ENCODE measurements around the gene ZAP70.

DNA sequence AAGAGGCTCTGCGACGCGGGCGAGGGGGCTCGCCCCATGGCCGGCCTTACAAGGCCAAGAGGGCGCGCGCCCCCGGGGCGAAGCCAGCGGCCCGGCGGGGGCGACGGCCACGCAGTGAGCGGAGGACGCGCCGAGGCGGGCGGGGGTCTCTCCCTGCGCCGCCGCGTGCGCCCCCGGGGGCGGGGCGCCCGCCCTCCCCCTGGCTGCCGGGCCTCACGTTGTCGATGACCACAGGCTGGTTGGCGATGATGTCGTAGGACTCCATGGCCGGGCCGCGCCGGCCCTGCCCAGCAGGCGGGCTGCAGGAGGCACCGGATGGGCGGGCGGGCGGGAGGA, 49.8 kb upstream of the ZAP70 start:
- TF ChIP-seq, protein P1, sequence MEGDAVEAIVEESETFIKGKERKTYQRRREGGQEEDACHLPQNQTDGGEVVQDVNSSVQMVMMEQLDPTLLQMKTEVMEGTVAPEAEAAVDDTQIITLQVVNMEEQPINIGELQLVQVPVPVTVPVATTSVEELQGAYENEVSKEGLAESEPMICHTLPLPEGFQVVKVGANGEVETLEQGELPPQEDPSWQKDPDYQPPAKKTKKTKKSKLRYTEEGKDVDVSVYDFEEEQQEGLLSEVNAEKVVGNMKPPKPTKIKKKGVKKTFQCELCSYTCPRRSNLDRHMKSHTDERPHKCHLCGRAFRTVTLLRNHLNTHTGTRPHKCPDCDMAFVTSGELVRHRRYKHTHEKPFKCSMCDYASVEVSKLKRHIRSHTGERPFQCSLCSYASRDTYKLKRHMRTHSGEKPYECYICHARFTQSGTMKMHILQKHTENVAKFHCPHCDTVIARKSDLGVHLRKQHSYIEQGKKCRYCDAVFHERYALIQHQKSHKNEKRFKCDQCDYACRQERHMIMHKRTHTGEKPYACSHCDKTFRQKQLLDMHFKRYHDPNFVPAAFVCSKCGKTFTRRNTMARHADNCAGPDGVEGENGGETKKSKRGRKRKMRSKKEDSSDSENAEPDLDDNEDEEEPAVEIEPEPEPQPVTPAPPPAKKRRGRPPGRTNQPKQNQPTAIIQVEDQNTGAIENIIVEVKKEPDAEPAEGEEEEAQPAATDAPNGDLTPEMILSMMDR (conservative IDR thresholded peaks at IDR 0.05; ENCODE audit: low read length), result no peak
- TF ChIP-seq EZH2phosphoT487 (IDR thresholded peaks at IDR 0.05; ENCODE audit: borderline replicate concordance), result no peak

Data from Loucy (cell line).